ENCODE measurements around the gene SETD7. TPM values are rescaled to one million over a fixed set of nuclear protein-coding genes. Genes with fewer than 3 reads are reported as not detected.

SETD7 gene
- total RNA-seq, 1 donor from 2014 or later = 11.9 TPM

DNA sequence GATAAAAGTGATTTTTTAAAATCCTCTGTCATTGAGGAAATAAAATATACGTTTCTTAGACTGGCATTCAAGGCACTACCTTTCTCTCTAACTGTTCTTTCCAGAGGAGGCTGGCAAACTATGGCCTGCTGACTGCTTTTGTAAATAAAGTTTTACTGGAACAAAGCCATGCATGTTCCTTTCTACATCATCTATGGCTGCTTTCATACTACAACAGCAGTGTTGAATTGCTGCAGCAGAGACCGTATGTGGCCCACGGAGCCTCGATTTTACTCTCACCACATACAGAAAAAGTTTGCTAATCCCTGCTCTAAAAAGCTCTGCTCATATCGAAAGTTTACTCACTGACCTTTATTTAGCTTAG, 20.2 kb downstream of the SETD7 start:
- TF ChIP-seq, protein P1, sequence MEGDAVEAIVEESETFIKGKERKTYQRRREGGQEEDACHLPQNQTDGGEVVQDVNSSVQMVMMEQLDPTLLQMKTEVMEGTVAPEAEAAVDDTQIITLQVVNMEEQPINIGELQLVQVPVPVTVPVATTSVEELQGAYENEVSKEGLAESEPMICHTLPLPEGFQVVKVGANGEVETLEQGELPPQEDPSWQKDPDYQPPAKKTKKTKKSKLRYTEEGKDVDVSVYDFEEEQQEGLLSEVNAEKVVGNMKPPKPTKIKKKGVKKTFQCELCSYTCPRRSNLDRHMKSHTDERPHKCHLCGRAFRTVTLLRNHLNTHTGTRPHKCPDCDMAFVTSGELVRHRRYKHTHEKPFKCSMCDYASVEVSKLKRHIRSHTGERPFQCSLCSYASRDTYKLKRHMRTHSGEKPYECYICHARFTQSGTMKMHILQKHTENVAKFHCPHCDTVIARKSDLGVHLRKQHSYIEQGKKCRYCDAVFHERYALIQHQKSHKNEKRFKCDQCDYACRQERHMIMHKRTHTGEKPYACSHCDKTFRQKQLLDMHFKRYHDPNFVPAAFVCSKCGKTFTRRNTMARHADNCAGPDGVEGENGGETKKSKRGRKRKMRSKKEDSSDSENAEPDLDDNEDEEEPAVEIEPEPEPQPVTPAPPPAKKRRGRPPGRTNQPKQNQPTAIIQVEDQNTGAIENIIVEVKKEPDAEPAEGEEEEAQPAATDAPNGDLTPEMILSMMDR (IDR thresholded peaks at IDR 0.05; ENCODE audit: unreplicated experiment) = no peak
- Mint-ChIP-seq H3K4me1 (ENCODE audit: low read depth) (peaks cover 5% of the 10 kb centered on the region), H3K27me3 (no peaks in the 10 kb centered on the region), H3K36me3 (ENCODE audit: insufficient read depth) (peaks cover 9% of the 10 kb centered on the region), H3K27ac (no peak overlapping the region), H3K9me3 (ENCODE audit: low read depth) (no peaks in the 10 kb centered on the region), H3K4me3 (ENCODE audit: low read depth) (no peak overlapping the region)
- no peak for DNase-seq (ENCODE audit: low spot score, unreplicated experiment)

DNA sequence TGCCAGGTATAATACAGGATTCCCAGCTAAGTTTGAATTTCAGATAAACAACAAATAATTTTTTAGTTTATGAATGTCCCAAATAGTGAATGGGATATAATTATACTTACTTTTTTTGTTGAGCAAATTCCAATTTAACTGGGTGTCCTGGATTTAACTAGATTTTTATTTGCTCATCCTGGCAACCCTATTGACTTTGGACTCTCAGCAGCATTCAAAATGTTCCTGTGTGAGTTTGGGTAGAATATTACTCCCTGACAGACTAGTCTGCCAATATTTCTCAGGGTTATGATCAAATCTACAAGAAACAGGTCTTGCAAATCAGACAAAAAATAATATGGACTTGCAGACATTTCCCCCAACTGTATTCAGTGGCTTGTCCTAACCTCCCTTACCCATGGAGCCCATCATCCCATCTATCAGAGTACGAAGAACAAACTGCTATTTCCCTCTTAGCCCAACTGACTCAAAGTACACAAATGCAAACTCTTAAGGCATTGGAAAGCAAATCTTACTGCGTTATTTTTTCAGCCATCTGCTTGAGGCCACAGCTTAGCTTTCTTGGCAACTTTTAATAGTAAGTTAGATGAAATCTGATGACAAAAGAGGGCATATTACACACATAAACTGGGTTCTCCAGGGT, 20.7 kb downstream of the SETD7 start:
- Mint-ChIP-seq H3K27me3 (no peaks in the 10 kb centered on the region), H3K27ac (no peak overlapping the region), H3K9me3 (ENCODE audit: low read depth) (no peaks in the 10 kb centered on the region), H3K36me3 (ENCODE audit: insufficient read depth) (peaks cover 9% of the 10 kb centered on the region), H3K4me3 (ENCODE audit: low read depth) (no peak overlapping the region), H3K4me1 (ENCODE audit: low read depth) (peaks cover 5% of the 10 kb centered on the region)
- no peak for DNase-seq (ENCODE audit: low spot score, unreplicated experiment)
- TF ChIP-seq, protein P1 (IDR thresholded peaks at IDR 0.05; ENCODE audit: unreplicated experiment) = no peak

DNA sequence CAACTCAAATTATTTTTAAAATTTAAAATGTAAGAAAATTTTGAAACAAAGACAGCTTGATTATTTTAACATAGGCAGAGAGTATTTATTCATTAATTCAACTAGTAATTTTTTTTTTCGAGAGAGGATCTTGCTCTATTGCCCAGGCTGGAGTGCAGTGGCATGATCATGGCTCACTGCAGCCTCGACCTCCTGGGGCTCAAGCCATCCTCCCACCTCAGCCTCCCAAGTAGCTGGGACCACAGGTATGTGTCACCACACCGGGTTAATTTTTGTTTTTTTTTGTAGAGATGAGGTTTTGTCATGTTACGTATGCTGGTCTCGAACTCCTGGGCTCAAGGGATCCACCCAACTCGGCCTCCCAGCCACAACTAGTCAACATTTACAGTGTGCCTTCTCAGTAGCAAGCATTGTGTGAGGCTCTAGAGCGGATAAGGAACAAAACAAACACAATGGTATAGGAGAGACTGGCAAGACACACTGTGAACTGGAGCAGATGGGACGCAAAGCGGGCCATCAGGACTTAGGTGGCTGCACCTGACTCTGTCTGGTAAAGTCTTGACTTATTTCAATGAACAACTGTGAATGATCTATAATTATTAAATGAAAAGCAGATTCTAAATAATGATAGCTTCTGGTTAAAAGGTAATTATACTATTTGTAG, 21.6 kb downstream of the SETD7 start:
- Mint-ChIP-seq H3K27me3 (no peaks in the 10 kb centered on the region), H3K9me3 (ENCODE audit: low read depth) (no peaks in the 10 kb centered on the region), H3K27ac (no peak overlapping the region), H3K4me3 (ENCODE audit: low read depth) (no peak overlapping the region), H3K4me1 (ENCODE audit: low read depth) (peaks cover 5% of the 10 kb centered on the region), H3K36me3 (ENCODE audit: insufficient read depth) (peaks cover 7% of the 10 kb centered on the region)
- DNase-seq (ENCODE audit: low spot score, unreplicated experiment) = no peak
- TF ChIP-seq, protein P1 (IDR thresholded peaks at IDR 0.05; ENCODE audit: unreplicated experiment) = no peak

DNA sequence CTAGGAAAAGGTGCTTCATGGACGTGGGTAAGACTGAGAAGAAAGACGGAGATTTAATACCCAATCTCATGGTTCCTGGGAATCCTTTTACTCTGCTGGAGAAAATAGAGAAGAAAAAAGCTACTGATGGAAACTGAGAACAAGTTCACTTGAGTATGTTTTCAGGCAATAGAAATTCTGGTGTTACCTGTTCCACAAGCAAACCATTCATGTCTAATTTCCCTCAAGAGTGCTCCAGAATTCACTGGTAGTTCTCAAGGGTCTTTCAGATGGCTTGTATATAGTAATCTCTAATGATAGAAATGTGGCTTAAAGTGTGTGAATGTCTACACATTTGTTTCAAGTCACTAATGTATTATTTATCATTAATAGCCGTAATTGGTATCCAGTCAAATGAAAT, 22.5 kb downstream of the SETD7 start:
- no peaks in the 10 kb centered on the region for H3K9me3 Mint-ChIP-seq (ENCODE audit: low read depth)

DNA sequence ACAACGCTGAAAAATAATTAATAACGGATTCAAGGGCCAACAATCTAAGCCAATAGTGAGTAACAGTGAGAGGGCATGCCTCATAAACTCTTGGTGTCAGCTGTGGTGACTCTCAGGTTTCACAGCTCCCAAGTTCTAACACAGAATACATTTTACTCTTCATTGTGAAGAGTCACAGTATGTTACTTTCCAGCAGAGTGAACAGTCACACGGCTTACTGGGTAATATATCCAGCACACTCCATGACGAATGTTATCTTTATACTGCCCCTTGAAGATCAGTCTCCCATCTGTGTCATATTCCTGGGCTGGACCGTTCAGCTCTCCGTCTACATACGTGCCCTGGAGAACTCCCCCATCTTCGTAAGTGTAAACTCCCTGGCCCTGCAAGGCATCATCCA, 23.1 kb downstream of the SETD7 start:
- Mint-ChIP-seq H3K27ac (no peak overlapping the region), H3K9me3 (ENCODE audit: low read depth) (no peaks in the 10 kb centered on the region), H3K36me3 (ENCODE audit: insufficient read depth) (peaks cover 11% of the 10 kb centered on the region), H3K4me1 (ENCODE audit: low read depth) (peaks cover 5% of the 10 kb centered on the region), H3K4me3 (ENCODE audit: low read depth) (no peak overlapping the region), H3K27me3 (no peaks in the 10 kb centered on the region)
- TF ChIP-seq, protein P1 (IDR thresholded peaks at IDR 0.05; ENCODE audit: unreplicated experiment) = no peak
- no peak for DNase-seq (ENCODE audit: low spot score, unreplicated experiment)

More for the DNA sequence above, 22.5 kb downstream of the SETD7 start:
- no peak overlapping the region for H3K27ac Mint-ChIP-seq
- no peaks in the 10 kb centered on the region for H3K27me3 Mint-ChIP-seq
- no peak for DNase-seq (ENCODE audit: low spot score, unreplicated experiment)
- H3K36me3 Mint-ChIP-seq (ENCODE audit: insufficient read depth) = peaks cover 9% of the 10 kb centered on the region
- peaks cover 5% of the 10 kb centered on the region for H3K4me1 Mint-ChIP-seq (ENCODE audit: low read depth)
- no peak overlapping the region for H3K4me3 Mint-ChIP-seq (ENCODE audit: low read depth)
- TF ChIP-seq, protein P1 (IDR thresholded peaks at IDR 0.05; ENCODE audit: unreplicated experiment) = no peak
